ENCODE measurements around the gene MGMT. TPM values are rescaled to one million over a fixed set of nuclear protein-coding genes. Genes with fewer than 3 reads are reported as not detected.

The MGMT gene
- total and polyA plus RNA-seq, 7 donors = 4.2 to 13.3 (median 7.5) TPM

GRCh38 chr10:129730272-129730992, 263.4 kb downstream of the MGMT start:
- no peak for TF ChIP-seq CTCF (IDR thresholded peaks at IDR 0.05)
- no peak overlapping the region for H3K27ac ChIP-seq
- 91 to 95% (median 92%) methylated on average over 12 of the region's 12 CpGs for WGBS, 3 donors
- no peaks in the 10 kb centered on the region for H3K36me3 ChIP-seq (ENCODE audit: insufficient read depth in 1 of 2, low read depth in 1 of 2)
- no peaks in the 10 kb centered on the region for H3K27me3 ChIP-seq (ENCODE audit: insufficient read depth in 3 of 3, low read length in 2 of 3)
- no peak for ATAC-seq
- intact Hi-C loops (cut with DNase I) = no loop called here
- no peaks in the 10 kb centered on the region for H3K9me3 ChIP-seq
- H3K4me1 ChIP-seq = no peaks in the 10 kb centered on the region
- no peak overlapping the region for H3K4me3 ChIP-seq
- no peak for DNase-seq

GRCh38 chr10:129730993-129731325, 263.9 kb downstream of the MGMT start:
- Histone ChIP-seq H3K36me3 (ENCODE audit: insufficient read depth in 1 of 2, low read depth in 1 of 2) (no peaks in the 10 kb centered on the region), H3K4me3 (no peak overlapping the region), H3K27ac (no peak overlapping the region), H3K27me3 (ENCODE audit: insufficient read depth in 3 of 3, low read length in 2 of 3) (no peaks in the 10 kb centered on the region), H3K4me1 (no peaks in the 10 kb centered on the region), H3K9me3 (no peaks in the 10 kb centered on the region)
- no peak for TF ChIP-seq CTCF (IDR thresholded peaks at IDR 0.05)
- DNase-seq (no peak), ATAC-seq (no peak)
- intact Hi-C loops (cut with DNase I) = no loop called here
- 66 to 84% (median 79%) methylated on average over 10 of the region's 10 CpGs for WGBS, 3 donors

- no peak for ATAC-seq
- intact Hi-C loops (cut with DNase I) = no loop called here
- H3K27ac ChIP-seq = no peak overlapping the region
- H3K4me3 ChIP-seq = no peak overlapping the region
- no peak for DNase-seq
- H3K36me3 ChIP-seq (ENCODE audit: insufficient read depth in 1 of 2, low read depth in 1 of 2) = no peaks in the 10 kb centered on the region
- TF ChIP-seq CTCF (IDR thresholded peaks at IDR 0.05) = no peak
- no peaks in the 10 kb centered on the region for H3K4me1 ChIP-seq
- H3K9me3 ChIP-seq = no peaks in the 10 kb centered on the region
- WGBS, 3 donors = 88 to 95% (median 92%) methylated on average over 15 of the region's 15 CpGs
- no peaks in the 10 kb centered on the region for H3K27me3 ChIP-seq (ENCODE audit: insufficient read depth in 3 of 3, low read length in 2 of 3)
Observed at GRCh38 chr10:129740532-129741279, 273.7 kb downstream of the MGMT start.

- H3K36me3 ChIP-seq (ENCODE audit: insufficient read depth in 1 of 2, low read depth in 1 of 2) = no peaks in the 10 kb centered on the region
- WGBS, 3 donors = 95 to 97% (median 96%) methylated on average over 19 of the region's 19 CpGs
- H3K27ac ChIP-seq = no peak overlapping the region
- no peaks in the 10 kb centered on the region for H3K4me1 ChIP-seq
- no peaks in the 10 kb centered on the region for H3K9me3 ChIP-seq
- DNase-seq = no peak
- ATAC-seq = no peak
- intact Hi-C loops (cut with DNase I) = no loop called here
- no peak overlapping the region for H3K4me3 ChIP-seq
- TF ChIP-seq CTCF (IDR thresholded peaks at IDR 0.05) = no peak
- no peaks in the 10 kb centered on the region for H3K27me3 ChIP-seq (ENCODE audit: insufficient read depth in 3 of 3, low read length in 2 of 3)
Observed at GRCh38 chr10:129741280-129741977, 274.4 kb downstream of the MGMT start.
